ENCODE data around the gene GP9. TPM values are rescaled to one million over a fixed set of nuclear protein-coding genes. Genes with fewer than 3 reads are reported as not detected.
"Not testable (repeated sequence)": the region's sequence is repeated elsewhere in the genome, so short reads cannot be mapped to it uniquely, and the experiment has no call there.

Gene GP9
- total and polyA plus RNA-seq, 3 donors from 2014 or later, result 1.4 to 2.1 (median 1.7) TPM

DNA sequence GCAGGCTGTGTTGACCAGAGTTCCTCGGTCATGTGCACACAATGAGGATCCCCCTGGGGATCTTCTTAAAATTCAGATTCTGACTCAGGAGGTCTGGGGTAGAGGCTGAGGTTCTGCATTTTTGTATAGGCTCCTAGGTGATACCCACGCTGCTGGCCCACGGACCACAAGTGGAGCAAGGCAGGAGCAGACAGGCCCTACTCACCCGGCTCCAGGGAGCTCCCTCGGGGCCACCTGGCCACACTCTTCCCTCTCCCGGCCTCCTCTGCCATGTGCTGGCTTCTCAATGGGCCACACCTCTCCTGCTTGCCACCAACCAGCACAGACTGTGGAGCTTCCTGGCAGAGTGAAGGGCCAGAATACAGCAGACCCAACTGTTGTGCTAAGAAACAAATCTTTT is 23.9 kb downstream of the GP9 start:
- 72 to 84% methylated on average over 3 to 6 of the region's 6 CpGs for WGBS, 2 donors
- H3K9me3 ChIP-seq, result no peaks in the 10 kb centered on the region
- H3K4me3 ChIP-seq, result no peak overlapping the region
- H3K36me3 ChIP-seq (ENCODE audit: low read depth, missing control alignments), result no peaks in the 10 kb centered on the region
- no peak for TF ChIP-seq POLR2A (IDR thresholded peaks at IDR 0.05)
- TF ChIP-seq, protein P1, sequence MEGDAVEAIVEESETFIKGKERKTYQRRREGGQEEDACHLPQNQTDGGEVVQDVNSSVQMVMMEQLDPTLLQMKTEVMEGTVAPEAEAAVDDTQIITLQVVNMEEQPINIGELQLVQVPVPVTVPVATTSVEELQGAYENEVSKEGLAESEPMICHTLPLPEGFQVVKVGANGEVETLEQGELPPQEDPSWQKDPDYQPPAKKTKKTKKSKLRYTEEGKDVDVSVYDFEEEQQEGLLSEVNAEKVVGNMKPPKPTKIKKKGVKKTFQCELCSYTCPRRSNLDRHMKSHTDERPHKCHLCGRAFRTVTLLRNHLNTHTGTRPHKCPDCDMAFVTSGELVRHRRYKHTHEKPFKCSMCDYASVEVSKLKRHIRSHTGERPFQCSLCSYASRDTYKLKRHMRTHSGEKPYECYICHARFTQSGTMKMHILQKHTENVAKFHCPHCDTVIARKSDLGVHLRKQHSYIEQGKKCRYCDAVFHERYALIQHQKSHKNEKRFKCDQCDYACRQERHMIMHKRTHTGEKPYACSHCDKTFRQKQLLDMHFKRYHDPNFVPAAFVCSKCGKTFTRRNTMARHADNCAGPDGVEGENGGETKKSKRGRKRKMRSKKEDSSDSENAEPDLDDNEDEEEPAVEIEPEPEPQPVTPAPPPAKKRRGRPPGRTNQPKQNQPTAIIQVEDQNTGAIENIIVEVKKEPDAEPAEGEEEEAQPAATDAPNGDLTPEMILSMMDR (IDR thresholded peaks at IDR 0.05), result no peak
- H3K27ac ChIP-seq, result no peak overlapping the region
- no peaks in the 10 kb centered on the region for H3K27me3 ChIP-seq
- intact Hi-C loops (cut with DNase I; ENCODE audit: low total_unique reads), result no loop called here
- no peak for DNase-seq
- H3K4me1 ChIP-seq, result peaks cover 6% of the 10 kb centered on the region

DNA sequence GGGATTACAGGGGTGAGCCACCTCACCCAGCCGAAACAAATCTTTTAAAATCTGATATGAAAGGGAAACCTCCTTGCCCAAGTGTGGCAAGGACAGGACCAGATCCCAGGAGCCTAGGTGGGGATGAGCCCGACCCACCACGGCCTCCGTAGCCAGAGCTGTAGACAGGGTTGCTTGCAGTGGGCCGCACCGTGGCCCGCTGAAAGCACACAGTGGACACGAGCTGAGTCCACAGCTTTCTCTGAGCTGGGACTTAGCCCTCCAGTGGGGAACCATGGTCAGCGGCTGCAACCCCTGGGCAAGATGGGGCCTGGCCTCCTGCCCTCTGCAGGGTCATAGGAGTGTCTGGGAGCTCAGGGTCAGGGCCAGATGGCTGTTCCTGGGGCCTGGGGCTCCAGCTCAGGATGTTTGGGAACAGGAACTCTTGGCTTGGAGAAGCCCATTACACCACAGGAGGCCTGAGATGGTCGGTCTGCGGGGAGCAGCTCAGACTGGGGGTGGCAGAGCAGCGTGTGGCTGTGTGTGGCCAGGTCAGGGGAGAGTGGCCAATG is 24.7 kb downstream of the GP9 start:
- Histone ChIP-seq H3K4me1 (peaks cover 6% of the 10 kb centered on the region), H3K4me3 (no peak overlapping the region), H3K36me3 (ENCODE audit: low read depth, missing control alignments) (no peaks in the 10 kb centered on the region), H3K27ac (no peak overlapping the region), H3K27me3 (no peaks in the 10 kb centered on the region), H3K9me3 (no peaks in the 10 kb centered on the region)
- intact Hi-C loops (cut with DNase I; ENCODE audit: low total_unique reads), result no loop called here
- 83 to 94% methylated on average over 9 to 12 of the region's 12 CpGs for WGBS, 2 donors
- TF ChIP-seq POLR2A (IDR thresholded peaks at IDR 0.05), result no peak
- DNase-seq, result no peak

DNA sequence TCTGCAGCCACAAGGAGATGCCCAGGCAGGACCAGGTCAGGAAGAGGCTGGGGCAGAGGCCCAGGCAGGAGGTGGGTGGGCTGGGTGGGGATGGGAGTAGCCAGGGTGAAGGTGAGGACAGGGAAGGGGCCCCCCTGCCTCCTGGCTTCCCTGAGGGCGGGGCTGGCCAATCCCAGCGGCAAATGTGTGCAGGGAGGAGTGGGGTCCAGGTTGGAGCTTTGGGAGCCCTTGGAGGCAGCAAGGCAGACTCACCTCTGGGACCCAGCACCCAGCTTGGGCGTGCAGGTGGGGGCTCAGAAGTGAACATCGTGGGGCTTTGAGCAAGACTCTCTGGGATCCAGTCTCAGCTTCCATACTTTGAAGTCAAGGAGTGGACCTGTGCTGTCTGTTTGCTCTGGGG is 25.2 kb downstream of the GP9 start:
- intact Hi-C loops (cut with DNase I; ENCODE audit: low total_unique reads), result no loop called here
- 88 to 100% methylated on average over 2 to 4 of the region's 4 CpGs for WGBS, 2 donors

DNA sequence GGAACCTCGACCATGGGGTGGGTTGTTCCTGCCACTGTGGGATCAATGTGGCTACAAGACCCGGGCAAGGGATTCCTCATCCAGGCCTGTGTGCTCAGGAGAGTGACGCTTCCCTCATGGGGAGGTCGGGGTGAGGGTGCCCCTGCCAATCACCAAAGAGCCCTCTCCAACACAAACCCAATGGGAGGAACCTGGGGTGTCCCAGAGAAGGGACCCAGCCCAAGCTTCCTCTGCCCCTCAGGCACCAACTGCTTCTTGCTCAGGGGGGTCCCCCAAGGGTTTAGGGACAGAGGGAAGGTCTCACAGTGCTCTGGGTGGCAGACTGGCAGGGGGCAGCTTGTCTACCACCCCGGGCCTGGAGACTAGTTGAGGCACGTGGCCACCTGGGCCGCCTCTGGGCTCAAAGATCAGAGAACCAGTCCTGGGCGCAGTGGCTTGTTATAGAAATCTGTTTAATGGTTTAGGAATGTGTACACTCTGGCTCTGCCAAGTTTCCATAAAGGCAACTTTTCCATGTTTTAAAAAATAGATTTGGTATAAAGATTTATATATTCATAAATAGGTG is 26.6 kb downstream of the GP9 start:
- no peaks in the 10 kb centered on the region for H3K9me3 ChIP-seq
- 37 to 51% methylated on average over 4 to 8 of the region's 8 CpGs for WGBS, 2 donors
- no peak for TF ChIP-seq POLR2A (IDR thresholded peaks at IDR 0.05)
- TF ChIP-seq, protein P1 (IDR thresholded peaks at IDR 0.05), result no peak
- H3K27ac ChIP-seq, result peak overlapping the region; percentile 81 to 88
- no peak overlapping the region for H3K4me3 ChIP-seq
- H3K36me3 ChIP-seq (ENCODE audit: low read depth, missing control alignments), result no peaks in the 10 kb centered on the region
- H3K4me1 ChIP-seq, result peaks cover 6% of the 10 kb centered on the region
- intact Hi-C loops (cut with DNase I; ENCODE audit: low total_unique reads), result no loop called here
- peak; percentile 64 for DNase-seq
- H3K27me3 ChIP-seq, result no peaks in the 10 kb centered on the region

More for the DNA sequence above, 25.2 kb downstream of the GP9 start:
- no peak for DNase-seq
- Histone ChIP-seq H3K36me3 (ENCODE audit: low read depth, missing control alignments) (no peaks in the 10 kb centered on the region), H3K4me3 (no peak overlapping the region), H3K27me3 (no peaks in the 10 kb centered on the region), H3K4me1 (peaks cover 6% of the 10 kb centered on the region), H3K27ac (no peak overlapping the region), H3K9me3 (no peaks in the 10 kb centered on the region)
- no peak for TF ChIP-seq POLR2A (IDR thresholded peaks at IDR 0.05)
- TF ChIP-seq, protein P1 (IDR thresholded peaks at IDR 0.05), result no peak

DNA sequence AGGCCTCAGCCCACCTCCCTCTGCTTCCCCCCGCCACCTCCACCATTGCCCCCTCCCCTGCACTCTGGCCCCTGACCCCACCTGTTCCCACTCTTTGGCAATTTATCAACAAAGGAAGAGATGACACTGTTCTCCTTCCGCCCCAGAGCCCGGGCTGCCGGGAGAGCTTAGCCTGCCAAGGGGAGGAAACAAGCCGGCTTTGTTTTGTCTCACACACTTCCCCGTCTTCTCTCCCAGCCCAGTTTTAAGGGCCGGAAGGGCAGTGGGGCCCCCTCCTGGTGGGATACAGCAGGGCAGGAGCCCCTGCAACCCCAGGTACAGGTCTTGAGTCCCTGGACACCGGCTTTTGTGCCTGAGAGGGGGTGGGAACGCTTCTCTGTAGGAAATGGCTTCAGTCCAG is 27.3 kb downstream of the GP9 start:
- H3K27me3 ChIP-seq; H3K36me3 ChIP-seq (ENCODE audit: low read depth, missing control alignments); H3K4me3 ChIP-seq; H3K27ac ChIP-seq; intact Hi-C loops (cut with DNase I; ENCODE audit: low total_unique reads); H3K4me1 ChIP-seq; H3K9me3 ChIP-seq: not testable (repeated sequence)
- DNase-seq, result peak; percentile 62
- no CpG with 5 or more reads among the region's 9 CpGs for WGBS, 2 donors

DNA sequence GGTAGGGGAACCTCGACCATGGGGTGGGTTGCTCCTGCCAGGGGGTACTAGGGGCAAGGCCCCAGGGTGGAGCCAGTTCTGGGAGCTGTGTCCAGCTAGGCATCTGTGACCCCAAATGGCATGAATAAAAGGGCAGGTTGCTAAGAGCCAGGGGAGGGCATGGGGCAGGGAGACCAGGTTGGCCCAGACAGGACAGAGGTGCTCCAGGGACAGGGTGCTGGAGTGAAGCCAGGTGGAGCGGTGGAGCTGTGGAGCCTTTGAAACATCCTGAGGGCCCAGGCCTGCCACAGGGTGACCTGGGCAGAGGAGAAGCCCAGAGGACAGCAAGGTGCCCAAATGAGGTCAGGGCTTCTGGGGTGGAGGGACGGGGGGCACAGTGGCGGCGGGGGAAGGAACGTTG is 27.7 kb downstream of the GP9 start:
- intact Hi-C loops (cut with DNase I; ENCODE audit: low total_unique reads); H3K36me3 ChIP-seq (ENCODE audit: low read depth, missing control alignments): not testable (repeated sequence)
- no CpG with 5 or more reads among the region's 6 CpGs for whole genome bisulfite sequencing, 2 donors

More for the DNA sequence above, 27.7 kb downstream of the GP9 start:
- H3K27me3 ChIP-seq, H3K4me1 ChIP-seq, H3K9me3 ChIP-seq, DNase-seq, H3K4me3 ChIP-seq, H3K27ac ChIP-seq: not testable (repeated sequence)

Measured in testis (tissue), 3 donors.